ENCODE data around the gene SLC13A5. TPM values are rescaled to one million over a fixed set of nuclear protein-coding genes. Genes with fewer than 3 reads are reported as not detected.

SLC13A5 gene

DNA sequence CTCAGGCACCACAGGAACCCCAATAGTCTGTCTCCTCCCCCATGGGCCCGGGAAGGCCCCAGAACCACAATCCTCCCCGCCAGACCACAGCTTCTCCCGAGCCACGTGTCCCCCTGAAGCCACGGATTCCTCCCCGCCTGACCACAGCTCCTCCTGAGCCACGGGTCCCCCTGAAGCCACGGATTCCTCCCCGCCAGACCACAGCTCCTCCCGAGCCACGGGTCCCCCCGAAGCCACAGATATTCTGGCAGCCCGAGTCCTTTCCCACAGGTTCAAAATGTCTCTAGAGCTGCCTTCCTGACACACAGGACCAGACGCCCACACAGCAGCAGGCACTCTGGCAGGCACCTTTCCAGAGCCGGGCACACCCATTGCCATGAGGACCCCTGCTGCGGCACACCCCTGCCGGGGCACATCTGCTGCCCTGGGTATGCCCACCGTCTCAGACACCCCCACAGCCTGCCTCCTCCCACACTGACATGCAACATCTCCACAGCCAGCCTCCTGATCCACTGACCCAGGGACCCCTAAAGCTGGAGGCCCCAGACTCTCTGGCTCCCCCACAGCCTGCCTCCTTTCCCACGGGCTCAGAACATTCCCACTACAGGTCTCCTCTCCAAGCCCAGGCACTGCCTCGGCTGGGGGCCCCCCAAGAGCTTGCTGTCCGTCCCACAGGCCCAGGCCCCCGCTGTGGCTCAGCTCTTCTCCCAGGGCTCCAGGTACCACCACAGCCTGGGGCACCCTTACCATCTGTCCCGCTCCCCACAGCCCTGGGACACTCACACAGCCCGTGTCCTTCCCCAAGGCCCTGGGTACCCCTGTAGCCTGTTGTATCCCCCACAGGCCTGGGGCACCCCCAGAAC, 74.9 kb downstream of the SLC13A5 start:
- no peak overlapping the region for H3K4me2 ChIP-seq (ENCODE audit: low read length)
- H3K27ac ChIP-seq (ENCODE audit: low read depth, low read length) = no peak overlapping the region
- WGBS (ENCODE audit: extremely low coverage, insufficient coverage, low lambda C conversion rate) = no CpG with 5 or more reads among the region's 24 CpGs
- no peak overlapping the region for H2BK5ac ChIP-seq (ENCODE audit: low read length)
- no peak overlapping the region for H4K8ac ChIP-seq (ENCODE audit: low read depth, low read length)
- DNase-seq = no peak
- no peak overlapping the region for H3K4me3 ChIP-seq (ENCODE audit: low read length)
- no peak overlapping the region for H2BK15ac ChIP-seq (replicated peaks; ENCODE audit: low read depth)
- H3K18ac ChIP-seq (ENCODE audit: low read length) = no peak overlapping the region
- no peak overlapping the region for H3K9ac ChIP-seq (ENCODE audit: low read length)
- H3K4me1 ChIP-seq (ENCODE audit: control insufficient read depth, low read depth, low read length) = peaks cover 2% of the 10 kb centered on the region
- no peak overlapping the region for H2BK120ac ChIP-seq (ENCODE audit: low read depth, low read length)
- peaks cover 10% of the 10 kb centered on the region for H3K79me2 ChIP-seq (ENCODE audit: control insufficient read depth, insufficient read depth, low read length)
- no peaks in the 10 kb centered on the region for H3K36me3 ChIP-seq (ENCODE audit: control insufficient read depth, insufficient read depth, low read length)
- H3K79me1 ChIP-seq (ENCODE audit: low read length) = peaks cover 10% of the 10 kb centered on the region
- no peaks in the 10 kb centered on the region for H3K27me3 ChIP-seq (ENCODE audit: insufficient read depth, low read length, poor library complexity)
- H3K56ac ChIP-seq (ENCODE audit: low read length) = no peak overlapping the region
- H3K23ac ChIP-seq (ENCODE audit: low read length) = no peak overlapping the region
- no peak overlapping the region for H3K4ac ChIP-seq (ENCODE audit: low read depth, low read length)
- H2AK5ac ChIP-seq (ENCODE audit: low read length) = no peak overlapping the region
- no peak overlapping the region for H4K5ac ChIP-seq (ENCODE audit: low read length)

DNA sequence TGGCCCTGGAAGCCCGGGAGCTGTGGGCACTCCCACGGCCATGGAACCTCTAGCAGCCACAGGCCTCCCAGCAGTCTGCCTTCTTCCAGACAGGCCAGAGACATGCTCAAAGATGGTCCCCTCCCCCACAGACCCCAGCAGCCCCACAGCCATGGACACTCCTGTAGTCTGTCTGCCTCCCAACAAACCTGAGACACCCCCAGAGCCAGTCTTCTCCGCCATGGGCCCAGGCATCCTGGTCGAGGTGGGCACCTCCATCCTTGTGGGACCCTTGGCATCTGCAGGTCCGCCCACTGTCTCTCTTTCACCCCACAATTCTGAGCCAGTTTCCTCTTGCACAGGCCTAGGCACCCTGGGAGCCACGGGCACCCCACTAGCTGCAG, 75.7 kb downstream of the SLC13A5 start:
- H3K4me3 ChIP-seq (ENCODE audit: low read length) = no peak overlapping the region
- H4K8ac ChIP-seq (ENCODE audit: low read depth, low read length) = no peak overlapping the region
- H3K27ac ChIP-seq (ENCODE audit: low read depth, low read length) = no peak overlapping the region
- no peak overlapping the region for H2BK120ac ChIP-seq (ENCODE audit: low read depth, low read length)
- peaks cover 10% of the 10 kb centered on the region for H3K79me1 ChIP-seq (ENCODE audit: low read length)
- DNase-seq = no peak
- no peak overlapping the region for H3K9ac ChIP-seq (ENCODE audit: low read length)
- H3K36me3 ChIP-seq (ENCODE audit: control insufficient read depth, insufficient read depth, low read length) = no peaks in the 10 kb centered on the region
- H3K4ac ChIP-seq (ENCODE audit: low read depth, low read length) = no peak overlapping the region
- H3K4me1 ChIP-seq (ENCODE audit: control insufficient read depth, low read depth, low read length) = peaks cover 2% of the 10 kb centered on the region
- no peak overlapping the region for H2BK15ac ChIP-seq (replicated peaks; ENCODE audit: low read depth)
- H3K4me2 ChIP-seq (ENCODE audit: low read length) = no peak overlapping the region
- no peak overlapping the region for H4K5ac ChIP-seq (ENCODE audit: low read length)
- no peak overlapping the region for H3K23ac ChIP-seq (ENCODE audit: low read length)
- H3K27me3 ChIP-seq (ENCODE audit: insufficient read depth, low read length, poor library complexity) = no peaks in the 10 kb centered on the region
- peaks cover 10% of the 10 kb centered on the region for H3K79me2 ChIP-seq (ENCODE audit: control insufficient read depth, insufficient read depth, low read length)
- H3K18ac ChIP-seq (ENCODE audit: low read length) = no peak overlapping the region
- H2BK5ac ChIP-seq (ENCODE audit: low read length) = no peak overlapping the region
- no peak overlapping the region for H2AK5ac ChIP-seq (ENCODE audit: low read length)
- no peak overlapping the region for H3K56ac ChIP-seq (ENCODE audit: low read length)
- no CpG with 5 or more reads among the region's 6 CpGs for WGBS (ENCODE audit: extremely low coverage, insufficient coverage, low lambda C conversion rate)

DNA sequence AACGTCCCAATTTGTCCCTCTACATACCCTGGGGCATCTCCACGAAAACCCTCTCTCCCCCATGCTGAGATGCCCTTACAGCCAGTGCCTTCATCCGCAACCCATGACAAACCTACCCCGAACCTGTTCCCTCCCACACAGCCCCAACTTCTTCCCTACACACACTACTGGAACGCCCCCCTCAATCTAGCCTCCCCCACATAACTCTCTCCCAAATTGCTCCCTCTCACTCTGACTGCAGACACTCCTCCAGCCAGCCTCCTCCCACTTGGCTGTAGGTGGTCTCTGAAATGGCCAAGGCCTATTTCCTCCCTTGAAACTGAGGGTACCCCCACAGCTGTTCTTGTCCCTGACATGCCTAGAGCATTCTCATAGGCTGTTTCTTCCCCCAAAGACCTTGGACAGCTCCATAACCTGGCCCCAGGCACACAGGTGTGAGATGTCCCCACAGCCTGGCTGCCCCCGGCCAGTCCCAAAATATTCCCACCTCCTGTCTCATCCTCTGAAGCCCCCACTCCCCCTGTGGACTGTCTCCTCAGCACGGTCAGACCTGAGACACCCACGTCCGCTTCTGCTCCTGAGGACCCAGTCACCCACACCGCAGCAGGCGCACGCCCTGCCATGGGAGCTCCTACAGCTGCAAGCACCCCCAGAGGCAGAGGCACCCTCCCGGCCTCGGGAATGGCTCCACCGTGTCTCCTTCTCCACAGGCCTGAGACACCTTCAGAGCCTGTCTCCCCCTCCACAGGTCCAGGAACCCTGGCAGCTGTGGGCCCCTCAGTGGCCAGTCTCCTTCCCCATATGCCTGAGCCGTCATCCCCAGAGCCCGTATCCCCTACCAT, 76.3 kb downstream of the SLC13A5 start:
- Histone ChIP-seq H3K4me3 (ENCODE audit: low read length) (no peak overlapping the region), H3K56ac (ENCODE audit: low read length) (no peak overlapping the region), H2BK5ac (ENCODE audit: low read length) (no peak overlapping the region), H3K79me2 (ENCODE audit: control insufficient read depth, insufficient read depth, low read length) (peaks cover 10% of the 10 kb centered on the region), H3K36me3 (ENCODE audit: control insufficient read depth, insufficient read depth, low read length) (no peaks in the 10 kb centered on the region), H3K79me1 (ENCODE audit: low read length) (peaks cover 10% of the 10 kb centered on the region), H4K8ac (ENCODE audit: low read depth, low read length) (no peak overlapping the region), H2BK120ac (ENCODE audit: low read depth, low read length) (no peak overlapping the region), H3K9ac (ENCODE audit: low read length) (no peak overlapping the region), H2AK5ac (ENCODE audit: low read length) (no peak overlapping the region), H3K4me2 (ENCODE audit: low read length) (no peak overlapping the region), H4K5ac (ENCODE audit: low read length) (no peak overlapping the region), H3K4ac (ENCODE audit: low read depth, low read length) (no peak overlapping the region), H3K23ac (ENCODE audit: low read length) (no peak overlapping the region), H3K18ac (ENCODE audit: low read length) (no peak overlapping the region), H3K27me3 (ENCODE audit: insufficient read depth, low read length, poor library complexity) (no peaks in the 10 kb centered on the region), H3K4me1 (ENCODE audit: control insufficient read depth, low read depth, low read length) (peaks cover 2% of the 10 kb centered on the region), H2BK15ac (replicated peaks; ENCODE audit: low read depth) (no peak overlapping the region), H3K27ac (ENCODE audit: low read depth, low read length) (no peak overlapping the region)
- no peak for DNase-seq
- WGBS (ENCODE audit: extremely low coverage, insufficient coverage, low lambda C conversion rate) = no CpG with 5 or more reads among the region's 17 CpGs

DNA sequence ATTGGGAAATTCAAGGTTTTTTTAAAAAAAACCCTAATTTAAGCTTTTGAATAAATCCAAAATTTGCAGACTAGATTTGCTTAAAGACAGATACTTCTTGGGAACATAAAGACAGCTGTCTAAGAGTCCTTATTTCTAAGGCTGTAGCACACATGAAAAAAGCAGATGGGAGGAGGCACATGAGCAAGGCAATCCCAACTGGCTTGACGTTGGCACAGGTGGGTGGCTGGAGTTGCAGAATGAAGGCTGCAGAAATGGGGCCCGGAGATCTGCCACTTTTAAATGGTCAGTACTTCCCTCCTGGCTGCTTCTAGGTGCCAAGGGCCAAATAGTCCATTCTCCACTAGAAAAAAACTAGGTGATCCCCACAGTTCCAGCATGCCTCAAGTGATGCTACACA, 77.1 kb downstream of the SLC13A5 start:
- no peak for DNase-seq

More for the DNA sequence above, 77.1 kb downstream of the SLC13A5 start:
- no peak overlapping the region for H4K5ac ChIP-seq (ENCODE audit: low read length)
- H3K4me1 ChIP-seq (ENCODE audit: control insufficient read depth, low read depth, low read length) = peaks cover 2% of the 10 kb centered on the region
- no peak overlapping the region for H2BK5ac ChIP-seq (ENCODE audit: low read length)
- H3K79me1 ChIP-seq (ENCODE audit: low read length) = peaks cover 10% of the 10 kb centered on the region
- no peak overlapping the region for H2BK15ac ChIP-seq (replicated peaks; ENCODE audit: low read depth)
- H3K4ac ChIP-seq (ENCODE audit: low read depth, low read length) = no peak overlapping the region
- no peak overlapping the region for H3K56ac ChIP-seq (ENCODE audit: low read length)
- no peak overlapping the region for H2AK5ac ChIP-seq (ENCODE audit: low read length)
- H2BK120ac ChIP-seq (ENCODE audit: low read depth, low read length) = no peak overlapping the region
- no CpG with 5 or more reads among the region's 2 CpGs for WGBS (ENCODE audit: extremely low coverage, insufficient coverage, low lambda C conversion rate)
- H3K23ac ChIP-seq (ENCODE audit: low read length) = no peak overlapping the region
- no peak overlapping the region for H3K9ac ChIP-seq (ENCODE audit: low read length)
- H3K4me2 ChIP-seq (ENCODE audit: low read length) = no peak overlapping the region
- H3K18ac ChIP-seq (ENCODE audit: low read length) = no peak overlapping the region
- no peaks in the 10 kb centered on the region for H3K27me3 ChIP-seq (ENCODE audit: insufficient read depth, low read length, poor library complexity)
- peaks cover 10% of the 10 kb centered on the region for H3K79me2 ChIP-seq (ENCODE audit: control insufficient read depth, insufficient read depth, low read length)
- H3K27ac ChIP-seq (ENCODE audit: low read depth, low read length) = no peak overlapping the region
- H4K8ac ChIP-seq (ENCODE audit: low read depth, low read length) = no peak overlapping the region
- no peaks in the 10 kb centered on the region for H3K36me3 ChIP-seq (ENCODE audit: control insufficient read depth, insufficient read depth, low read length)
- H3K4me3 ChIP-seq (ENCODE audit: low read length) = no peak overlapping the region

Small RNA genes lying within 50 kb of the gene (small RNA-seq; reads per million reads assigned to genes)
- gene AC004706.2 (ENCODE audit: insufficient read depth) = not detected
- 1.1 reads per million for gene MIR4520-1 (ENCODE audit: insufficient read depth)

All from mesendoderm (in vitro differentiated cells).